Spleen (tissue), 7 donors: Measurements from ENCODE around the gene EPHA8.

Experiments used
- CTCF ChIP-seq, 11 experiments: fragments of 200-600 bp in 7 of 11; fragments of 450-650 bp in 4 of 11; sonication (generic) in 4 of 11; IDR thresholded peaks in 8 of 11; conservative IDR thresholded peaks in 3 of 11; 1 replicate in 7 of 11; 2 replicates in 4 of 11; pipeline versions ENCODE4 v1.4.0 to v1.8.0; 2016 to 2021; ENCODE audit warnings: antibody characterized with exemption in 11 of 11, inconsistent platforms in 4 of 11, mild to moderate bottlenecking in 1 of 11
- POLR2A ChIP-seq, 3 donors: fragments of 450-650 bp; IDR thresholded peaks; one replicate each; pipeline ENCODE4 v1.5.1; 2017; ENCODE audit warnings: antibody characterized with exemption in 3 of 3, mild to moderate bottlenecking in 1 of 3
- POLR2AphosphoS5 ChIP-seq, 3 donors: sonication (generic); formaldehyde crosslinking; IDR thresholded peaks; one replicate each; pipeline ENCODE4 v1.5.1; 2017; ENCODE audit warnings: antibody characterized with exemption in 3 of 3
- donor health status: DM: no; HTN: no; CAD: no; lungs with moderate emphysema.
- donor health status: DM: no; HTN: no; CAD: no.
- donor health status: DM: no; HTN: no; CAD: no.

- TF ChIP-seq CTCF (IDR thresholded peaks at IDR 0.05 in 8 of 11, conservative IDR thresholded peaks at IDR 0.05 in 3 of 11) (no peak), POLR2AphosphoS5 (IDR thresholded peaks at IDR 0.05) (no peak), POLR2A (IDR thresholded peaks at IDR 0.05) (no peak)
Measured at GRCh38 chr1:22547186-22547817, 16.0 kb upstream of the EPHA8 start.
